Left kidney (tissue), 2 donors: ENCODE measurements around the gene EVA1A. TPM values are rescaled to one million over a fixed set of nuclear protein-coding genes. Genes with fewer than 3 reads are reported as not detected.

ENCODE experiments used
- DNase-seq: peaks from one replicate; pipeline ENCODE4 v3.0.0-alpha.2; 2013
- polyA plus RNA-seq: library from polyadenylated mRNA; unstranded; fragments of 120-200 nt; gene quantifications from one replicate; pipeline ENCODE4 v1.2.1, GENCODE V29; 2013; ENCODE audit not compliant: insufficient read length

Gene EVA1A
- polyA plus RNA-seq, 1 donor = 12.9 TPM

GRCh38 chr2:75592888-75593287 lies 32.1 kb upstream of the EVA1A start:
- DNase-seq = no peak

GRCh38 chr2:75592030-75592429 lies 31.3 kb upstream of the EVA1A start:
- no peak for DNase-seq

GRCh38 chr2:75589391-75590105 lies 28.8 kb upstream of the EVA1A start:
- DNase-seq = no peak

GRCh38 chr2:75587954-75588587 lies 27.3 kb upstream of the EVA1A start:
- DNase-seq = no peak

- no peak for DNase-seq
These were observed 26.2 kb upstream of the EVA1A start for GRCh38 chr2:75586971-75587370.

GRCh38 chr2:75582840-75583239 lies 22.1 kb upstream of the EVA1A start:
- DNase-seq = no peak

- DNase-seq = no peak
These were observed 19.9 kb upstream of the EVA1A start for GRCh38 chr2:75580606-75581005.

- no peak for DNase-seq
These were observed 19.4 kb upstream of the EVA1A start for GRCh38 chr2:75580156-75580555.

- no peak for DNase-seq
These were observed 18.4 kb upstream of the EVA1A start for GRCh38 chr2:75579186-75579585.

GRCh38 chr2:75577280-75577679 lies 16.5 kb upstream of the EVA1A start:
- no peak for DNase-seq

GRCh38 chr2:75574106-75574505 lies 13.4 kb upstream of the EVA1A start:
- DNase-seq = no peak

GRCh38 chr2:75573145-75573878 lies 12.6 kb upstream of the EVA1A start:
- DNase-seq = no peak

- DNase-seq = no peak
These were observed 11.1 kb upstream of the EVA1A start for GRCh38 chr2:75571730-75572430.

- no peak for DNase-seq
These were observed 10.4 kb upstream of the EVA1A start for GRCh38 chr2:75570948-75571729.

GRCh38 chr2:75570024-75570947 lies 9.5 kb upstream of the EVA1A start:
- no peak for DNase-seq

- no peak for DNase-seq
These were observed 8.8 kb upstream of the EVA1A start for GRCh38 chr2:75569546-75569945.

GRCh38 chr2:75568174-75568573 lies 7.4 kb upstream of the EVA1A start:
- no peak for DNase-seq

- no peak for DNase-seq
These were observed 5.0 kb upstream of the EVA1A start for GRCh38 chr2:75565472-75566462.

GRCh38 chr2:75564713-75565359 lies 4.1 kb upstream of the EVA1A start:
- no peak for DNase-seq
